HG02763 (cell line): Measurements from ENCODE around the gene SMOC2.

Source experiments
- ATAC-seq: cut with Tn5 transposase; IDR thresholded peaks from one replicate; pipeline ENCODE4 v1.9.1; 2021; ENCODE audit warnings: mild to moderate bottlenecking, moderate library complexity; ENCODE audit not compliant: unreplicated experiment

SMOC2 gene

DNA sequence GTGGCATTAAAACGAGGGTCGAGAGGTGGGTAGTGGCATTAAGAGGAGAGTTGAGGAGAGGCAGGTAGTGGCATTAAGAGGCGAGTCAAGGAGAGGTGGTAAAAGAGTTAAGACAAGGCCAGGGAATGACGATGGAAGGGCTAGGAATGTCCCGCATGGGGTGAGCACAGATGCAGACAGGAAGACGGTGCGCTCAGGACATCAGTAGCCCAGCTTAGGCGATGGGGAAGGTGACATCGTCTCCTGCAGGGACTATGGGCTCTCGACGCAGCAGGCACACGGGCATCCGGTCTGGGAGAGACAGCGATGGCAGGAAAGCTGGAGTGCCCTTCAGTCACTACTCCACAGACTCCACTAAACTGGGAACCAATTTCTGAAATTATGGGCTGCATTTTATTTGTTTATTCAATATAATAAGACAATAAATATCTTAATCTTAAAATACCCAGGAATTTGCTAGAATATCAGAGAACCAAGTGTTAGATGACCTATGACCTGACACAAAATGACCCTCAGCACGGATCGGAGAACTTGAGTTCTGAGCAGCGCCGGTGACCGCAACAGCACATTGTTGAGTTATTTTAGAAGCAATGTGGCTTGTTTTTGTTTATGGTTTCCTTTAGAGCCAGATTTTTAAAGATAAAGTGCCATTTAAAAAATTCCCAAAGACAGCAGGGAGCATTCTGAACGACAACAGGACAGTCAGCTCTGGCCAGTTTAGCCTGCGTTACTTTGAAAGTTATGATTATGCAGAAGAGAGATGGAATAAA, 177.7 kb downstream of the SMOC2 start:
- no peak for ATAC-seq

DNA sequence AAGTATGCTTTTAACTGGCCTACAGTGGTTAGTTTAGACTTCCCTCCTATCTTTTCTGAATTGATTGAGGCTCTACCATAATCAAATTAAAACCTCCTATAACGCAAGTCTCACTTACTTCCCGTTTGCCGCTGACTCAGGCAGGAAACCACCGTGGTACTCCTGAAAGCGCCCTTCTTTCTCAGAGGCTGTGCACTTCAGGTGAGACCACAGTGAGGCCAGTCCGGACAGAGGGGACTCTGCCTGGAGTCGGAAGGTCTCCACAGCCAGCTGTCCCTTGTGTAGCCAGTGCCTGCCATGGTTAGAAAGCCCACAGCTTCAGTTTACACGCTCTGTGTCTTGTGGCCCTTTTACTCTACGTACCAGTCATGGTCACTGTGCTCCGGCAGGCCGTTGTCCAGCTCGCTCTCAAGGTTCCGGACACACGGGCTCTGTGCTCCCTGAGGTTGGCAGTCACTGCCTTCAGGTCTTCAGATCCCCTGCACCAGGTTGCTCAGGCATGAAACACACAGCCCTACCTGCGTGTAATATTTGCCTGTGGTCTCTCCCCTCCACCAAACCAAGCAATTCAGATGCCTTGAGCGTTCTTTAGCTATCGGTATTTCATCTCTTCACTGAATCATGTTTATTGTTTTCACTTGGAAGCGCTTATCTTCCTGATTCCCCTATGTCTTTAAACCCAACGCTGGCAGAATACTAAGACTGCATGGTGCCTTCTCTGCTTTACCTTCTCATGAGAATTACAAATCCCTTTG, 178.8 kb downstream of the SMOC2 start:
- ATAC-seq: no peak

DNA sequence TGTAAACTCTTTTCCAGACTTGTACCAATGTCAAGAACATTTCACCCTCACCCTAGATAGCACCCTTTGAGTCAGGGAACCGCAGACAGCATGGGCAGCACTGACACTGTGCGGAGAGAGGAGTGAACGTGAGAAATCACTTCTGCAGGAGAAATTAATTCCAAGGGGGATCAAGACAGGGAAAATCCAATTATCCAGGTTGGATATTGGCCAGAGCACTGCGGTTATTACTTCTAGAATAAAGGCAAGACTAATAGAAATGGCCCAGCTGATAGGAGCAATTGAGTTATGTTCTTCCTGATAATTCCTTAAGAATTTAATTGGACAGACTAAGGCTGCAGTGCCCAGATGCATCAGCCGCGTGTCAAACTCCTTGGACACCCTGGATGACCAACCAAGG, 179.6 kb downstream of the SMOC2 start:
- no peak for ATAC-seq

DNA sequence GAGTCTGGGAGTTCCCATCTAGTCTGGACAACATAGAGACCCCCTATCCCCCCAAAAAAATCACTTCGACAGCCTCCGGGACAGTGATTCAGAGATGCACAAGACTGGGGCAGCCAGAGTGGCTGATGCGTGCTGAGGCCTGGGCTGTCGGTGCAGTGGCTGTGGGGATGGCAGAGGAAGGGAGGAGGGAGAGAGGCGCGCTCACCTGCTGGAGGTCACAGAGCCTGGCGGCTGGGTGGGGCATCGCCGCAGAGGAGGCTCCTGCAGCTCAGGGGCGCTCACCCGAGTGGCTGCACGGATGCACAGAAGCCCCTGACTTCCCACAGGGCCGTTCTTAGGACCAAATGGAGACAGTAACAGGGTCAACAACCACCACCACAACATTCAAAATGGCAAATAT, 182.8 kb downstream of the SMOC2 start:
- ATAC-seq: no peak

DNA sequence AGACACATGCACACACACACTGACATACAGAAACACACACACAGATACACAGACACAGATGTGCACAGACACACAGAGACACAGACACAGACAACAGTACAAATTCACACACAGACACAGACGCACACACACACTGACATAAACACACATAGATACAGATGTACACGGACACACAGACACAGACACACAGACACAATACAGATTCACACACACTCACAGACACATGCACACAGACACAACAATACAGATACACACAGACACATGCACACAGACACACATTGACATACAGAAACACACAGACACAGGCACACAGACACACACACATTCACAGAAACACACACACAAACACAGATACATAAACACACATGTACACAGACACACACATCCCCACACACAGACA, 183.6 kb downstream of the SMOC2 start:
- ATAC-seq: no peak

DNA sequence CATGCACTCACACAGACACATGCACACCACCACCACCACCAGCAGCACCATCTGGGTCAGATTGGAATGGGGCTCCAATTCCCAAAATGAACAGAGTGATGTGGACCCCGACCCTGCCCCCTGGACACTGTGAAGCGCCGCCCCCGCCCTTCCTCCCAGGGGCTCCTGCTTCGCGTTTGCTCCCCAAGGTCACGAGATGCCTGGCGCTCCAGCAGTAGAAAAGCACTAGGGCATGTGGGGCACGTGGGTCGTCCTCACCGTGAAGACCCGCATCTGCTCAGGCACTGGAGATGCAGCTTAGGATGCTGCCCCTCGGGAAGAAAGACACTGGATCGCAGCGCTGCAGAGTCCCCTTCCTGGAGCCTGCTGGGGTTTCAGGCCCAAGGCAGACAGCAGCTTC, 184.0 kb downstream of the SMOC2 start:
- no peak for ATAC-seq

DNA sequence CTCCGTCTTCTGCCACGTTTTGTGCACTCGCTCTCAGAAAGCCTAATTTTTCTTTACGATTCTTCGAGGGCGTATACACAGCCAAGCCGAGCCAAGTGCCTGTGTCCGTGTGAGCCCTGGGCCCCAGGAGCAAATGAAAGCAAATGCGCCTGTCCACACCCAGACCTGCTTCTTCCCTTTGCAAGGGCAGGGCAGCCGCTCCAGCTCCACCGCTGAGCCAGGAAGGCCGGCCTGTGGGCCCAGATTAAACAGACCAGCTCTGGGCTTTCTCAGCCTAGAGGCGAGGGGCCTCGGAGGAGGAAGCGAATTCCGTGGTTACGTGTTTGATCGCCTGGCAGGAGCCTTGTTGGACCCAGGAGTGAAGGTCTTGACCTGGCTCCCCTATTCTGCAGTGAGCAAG, 184.6 kb downstream of the SMOC2 start:
- no peak for ATAC-seq

DNA sequence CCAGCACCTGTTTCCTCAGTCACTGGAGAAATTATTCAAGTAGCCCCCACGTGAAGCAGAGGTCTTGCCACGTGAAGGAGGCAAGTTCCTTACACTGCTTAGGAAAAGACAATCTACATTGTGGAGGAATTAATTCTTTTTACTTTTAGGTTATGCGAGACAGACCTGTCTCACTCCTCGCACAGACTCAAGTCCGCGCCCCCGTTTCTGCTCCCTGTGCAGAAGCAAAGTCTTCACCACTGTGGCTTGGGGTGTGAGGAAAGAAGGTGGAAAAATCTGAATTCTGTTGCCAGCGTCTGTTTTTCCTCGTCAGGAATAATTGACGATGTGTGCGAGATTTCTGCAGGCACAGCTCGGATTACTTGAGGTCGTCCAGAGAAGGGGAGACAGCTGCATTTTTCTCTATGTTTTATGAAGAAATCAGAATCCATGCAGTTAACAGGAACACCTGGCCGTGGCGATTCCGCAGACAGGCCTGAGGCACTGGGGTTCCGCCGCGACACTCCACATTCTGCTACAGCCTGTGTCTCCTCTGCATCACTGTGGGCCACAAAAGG, 185.1 kb downstream of the SMOC2 start:
- no peak for ATAC-seq

DNA sequence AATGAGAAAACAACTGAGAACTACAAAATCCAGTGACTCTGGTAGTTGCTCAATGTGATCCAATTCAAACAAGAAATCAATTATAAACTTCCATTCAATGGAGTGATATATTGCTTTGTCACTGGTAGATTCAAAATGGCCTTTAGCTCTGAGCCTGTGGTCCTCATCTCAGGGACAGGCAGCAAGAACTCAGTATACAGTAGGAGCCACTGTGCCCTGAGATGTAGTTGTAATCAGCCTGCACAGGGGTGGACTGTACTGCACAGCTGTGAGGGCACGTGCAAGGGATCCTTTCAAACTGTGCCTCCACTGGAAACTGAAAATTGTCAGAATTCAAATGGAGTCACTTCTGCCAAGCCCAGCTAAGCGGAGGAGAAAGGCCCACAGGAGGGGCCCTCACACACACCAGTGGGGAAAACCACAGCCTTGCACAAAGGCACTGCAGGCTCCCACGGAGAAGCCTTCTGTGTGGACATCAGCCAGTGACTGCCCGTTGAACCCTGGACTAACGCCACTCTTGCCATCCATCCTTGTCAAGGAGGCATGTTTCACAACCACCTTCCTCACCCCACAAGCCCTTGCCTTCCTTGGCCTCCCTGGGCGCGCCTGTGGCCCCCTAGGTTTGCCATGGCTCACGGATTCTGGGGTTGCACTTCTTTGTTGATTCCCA, 186.7 kb downstream of the SMOC2 start:
- no peak for ATAC-seq

DNA sequence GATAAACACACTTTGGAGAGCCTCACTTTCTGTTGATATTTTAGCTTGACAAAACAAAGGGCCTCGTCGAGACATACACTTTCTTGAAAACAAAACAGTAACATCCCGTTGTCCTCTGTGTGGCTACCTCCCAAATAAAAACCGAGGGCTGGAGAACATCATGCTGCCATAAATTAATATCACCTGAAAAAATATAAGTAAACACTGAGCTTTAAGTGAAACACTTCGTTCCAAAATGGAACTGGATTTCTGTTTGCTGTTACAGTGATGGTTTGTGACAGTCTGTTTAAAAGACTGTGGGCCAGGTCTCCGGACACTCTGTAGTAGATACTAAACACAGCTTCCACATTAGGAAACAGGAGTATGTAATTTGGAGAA, 187.2 kb downstream of the SMOC2 start:
- no peak for ATAC-seq

DNA sequence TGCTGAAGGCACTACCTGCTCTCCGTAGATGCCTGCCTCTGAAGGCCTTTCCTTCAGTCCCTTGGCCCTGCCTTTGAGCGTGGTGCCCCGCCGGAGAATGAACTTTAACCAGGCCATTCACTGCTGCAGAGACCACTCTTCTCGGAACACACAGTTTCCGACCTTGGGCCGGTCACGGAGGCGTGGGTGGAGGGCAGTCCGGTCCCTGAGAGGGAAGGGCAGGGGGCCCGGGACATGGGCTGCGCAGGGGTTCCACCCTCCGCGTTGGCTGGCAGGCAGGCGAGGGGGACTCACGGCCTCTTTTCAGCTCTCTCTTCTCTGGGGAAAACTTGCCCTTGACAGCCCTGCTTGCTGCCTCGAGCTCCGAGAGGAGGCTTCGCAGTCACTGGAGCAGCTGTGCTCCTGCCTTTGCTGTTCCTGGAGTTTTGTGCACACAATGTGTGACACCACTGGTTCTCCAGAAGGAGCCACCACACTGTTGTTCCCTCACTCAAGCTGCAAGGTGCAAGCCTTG, 187.8 kb downstream of the SMOC2 start:
- no peak for ATAC-seq

DNA sequence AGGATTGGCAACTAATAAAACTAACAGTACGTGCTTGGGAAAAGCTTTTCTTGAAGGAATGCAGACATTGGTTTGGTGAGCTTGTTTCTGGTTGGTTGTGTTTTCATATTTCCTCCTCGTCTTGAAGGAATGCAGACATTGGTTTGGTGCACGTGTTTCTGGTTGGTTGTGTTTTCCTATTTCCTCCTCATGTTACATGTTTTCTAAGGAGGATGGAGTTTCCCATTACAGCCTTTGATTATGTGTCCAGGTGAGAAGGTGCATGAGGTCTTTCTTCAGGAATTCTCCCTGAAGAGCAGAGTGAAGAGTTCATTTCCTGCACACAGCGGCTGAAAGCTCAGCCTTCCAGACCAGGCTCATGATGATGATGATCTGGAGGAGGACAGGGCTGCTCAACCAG, 190.6 kb downstream of the SMOC2 start:
- ATAC-seq: no peak

DNA sequence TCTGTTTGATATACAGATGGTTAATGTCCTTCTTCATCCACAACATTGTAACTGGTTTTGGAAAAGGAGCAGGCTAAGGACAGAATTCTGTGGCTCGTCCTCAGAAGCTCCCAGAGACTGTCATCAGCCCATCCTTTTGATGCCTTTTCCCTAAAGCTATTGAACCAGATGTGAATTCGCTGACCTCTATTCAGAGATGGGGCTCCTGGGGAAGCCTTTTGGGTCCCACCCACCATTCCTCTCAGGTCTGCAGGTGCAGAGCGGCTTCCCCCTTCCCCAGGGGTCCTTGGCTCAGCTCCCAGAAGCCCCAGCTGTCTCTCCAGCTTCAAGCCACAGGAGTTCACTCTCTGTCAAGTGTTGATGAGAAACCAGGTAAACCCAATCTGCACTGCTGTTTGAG, 191.7 kb downstream of the SMOC2 start:
- no peak for ATAC-seq

DNA sequence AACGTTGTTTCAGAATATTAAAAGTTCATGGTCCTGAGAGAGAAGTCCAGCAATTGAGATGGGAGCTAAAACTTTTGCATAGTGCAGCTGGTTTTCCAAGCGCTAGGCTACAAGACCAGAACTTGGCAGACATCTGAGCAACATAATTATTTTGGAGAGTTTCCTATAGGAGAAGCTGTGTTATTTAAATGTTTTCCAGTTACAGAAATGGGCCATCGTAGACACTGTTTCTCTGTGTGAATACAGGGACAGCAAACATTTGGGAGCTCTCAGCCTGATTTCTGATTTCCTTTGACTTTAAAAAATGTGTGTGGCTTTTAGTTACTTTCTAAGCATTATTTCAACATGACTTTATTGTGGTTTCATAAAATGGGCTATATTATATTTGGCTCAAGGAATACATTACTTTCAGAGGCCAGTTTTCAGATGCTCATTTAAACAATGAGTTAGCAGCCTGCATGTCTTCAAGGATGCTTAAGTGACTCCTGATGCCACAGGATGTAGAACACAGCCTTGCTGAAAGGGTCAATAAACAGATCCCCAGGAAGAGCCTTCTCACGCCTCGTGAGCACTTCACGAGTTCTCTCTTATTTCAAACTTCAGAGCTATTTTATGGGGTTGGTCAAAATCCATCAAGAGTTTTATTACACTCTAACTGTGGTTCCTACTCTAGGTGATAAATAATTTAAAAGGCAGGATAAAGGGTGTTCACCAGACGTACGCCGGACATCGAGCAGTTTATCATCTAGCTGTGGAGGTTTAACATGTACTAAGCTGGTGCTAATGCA, 193.8 kb downstream of the SMOC2 start:
- ATAC-seq: no peak

DNA sequence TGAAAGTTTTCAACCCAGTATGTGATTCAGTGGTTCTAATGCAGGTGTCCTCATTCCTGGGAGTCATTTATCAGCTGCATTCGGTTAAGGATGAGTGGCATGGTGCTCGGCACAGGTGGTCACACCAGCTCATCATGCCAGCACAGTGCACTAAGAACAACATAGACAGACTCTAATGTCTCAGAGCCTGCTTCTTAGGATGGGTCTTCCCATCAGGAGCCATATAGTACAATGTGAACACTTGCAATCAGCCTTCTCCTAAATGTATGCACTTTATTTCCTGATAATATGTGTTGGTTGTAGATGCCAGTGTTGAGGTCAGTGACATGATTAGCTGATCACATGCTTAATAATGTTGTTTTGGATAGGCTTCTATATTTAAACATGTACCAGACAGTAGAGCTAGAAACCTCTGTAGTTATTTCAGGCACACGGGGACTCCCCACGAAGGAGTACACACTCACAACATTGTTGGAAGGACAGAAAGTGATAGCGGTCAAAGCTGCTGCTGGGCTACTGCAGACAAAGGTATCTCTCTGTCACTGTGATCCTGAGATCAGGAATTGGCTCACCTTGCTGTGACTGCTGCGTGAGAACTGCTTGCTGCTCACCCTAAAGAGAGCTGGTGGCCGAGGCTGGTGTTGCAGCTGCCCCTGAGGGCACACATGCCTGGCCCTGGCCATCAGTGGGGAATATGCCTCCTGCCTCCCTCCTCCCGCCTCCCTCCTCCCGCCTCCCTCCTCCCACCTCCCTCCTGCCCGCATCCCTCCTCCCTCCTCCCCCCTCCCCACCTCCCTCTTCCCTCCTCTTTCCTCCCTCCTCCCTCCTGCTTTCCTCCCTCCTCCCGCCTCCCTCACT, 195.4 kb downstream of the SMOC2 start:
- ATAC-seq: no peak

DNA sequence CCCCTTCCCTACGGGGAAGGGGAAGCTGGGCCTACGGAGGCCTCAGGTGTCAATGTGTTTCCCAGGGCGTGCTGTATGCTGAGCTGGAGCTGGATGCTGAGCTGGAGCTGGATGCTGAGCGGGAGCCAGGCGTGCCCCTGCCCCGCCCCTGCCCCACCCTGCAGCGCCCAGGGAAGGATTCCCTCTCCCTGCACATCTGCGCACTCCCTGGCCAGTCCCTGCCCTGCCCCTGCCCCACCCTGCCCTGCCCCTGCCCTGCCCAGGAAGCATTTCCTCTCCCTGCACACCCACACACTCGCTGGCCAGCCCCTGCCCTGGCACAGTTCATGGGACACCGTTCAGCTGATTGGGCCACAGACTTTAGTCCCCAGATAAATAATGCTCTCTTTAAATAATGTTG, 196.8 kb downstream of the SMOC2 start:
- ATAC-seq: no peak

DNA sequence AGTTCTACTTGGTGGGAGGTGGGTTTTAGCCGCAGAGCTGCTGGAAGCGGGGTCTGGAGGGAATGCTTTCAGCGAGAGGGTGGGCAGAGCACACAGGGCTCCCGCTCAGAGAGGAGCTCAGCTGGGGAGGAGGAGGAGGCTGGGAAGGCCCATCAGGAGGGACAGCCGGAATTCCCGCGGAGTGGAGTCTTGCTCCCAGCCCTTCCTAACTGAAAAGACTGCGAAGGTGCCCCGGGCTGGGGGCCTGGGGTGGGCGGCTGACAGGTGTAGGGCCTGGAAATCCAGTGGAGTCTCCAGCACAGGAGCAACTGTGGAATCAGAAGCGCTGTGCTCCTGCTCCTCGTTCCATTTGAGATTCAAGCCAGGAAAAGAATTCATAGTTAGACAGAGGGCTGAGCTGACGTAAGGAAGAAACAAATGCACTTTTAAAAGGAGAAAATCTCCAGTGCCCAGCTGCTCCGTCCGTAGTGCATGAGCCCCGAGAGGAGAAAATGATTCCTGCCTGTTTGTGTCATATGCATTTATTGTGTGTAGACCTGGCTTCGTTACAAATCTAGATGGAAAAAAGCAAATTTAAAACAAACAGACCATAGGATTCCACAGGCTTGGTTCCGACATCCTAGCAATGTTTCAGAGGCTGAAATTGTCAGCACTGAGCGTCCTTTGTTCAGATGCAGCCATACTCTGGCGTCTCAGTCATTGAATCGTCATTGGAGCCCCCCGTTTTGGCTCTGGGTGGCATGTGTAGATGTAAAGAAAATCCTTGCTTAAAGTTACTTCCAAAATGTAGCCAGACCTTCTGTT, 197.7 kb downstream of the SMOC2 start:
- ATAC-seq: no peak

DNA sequence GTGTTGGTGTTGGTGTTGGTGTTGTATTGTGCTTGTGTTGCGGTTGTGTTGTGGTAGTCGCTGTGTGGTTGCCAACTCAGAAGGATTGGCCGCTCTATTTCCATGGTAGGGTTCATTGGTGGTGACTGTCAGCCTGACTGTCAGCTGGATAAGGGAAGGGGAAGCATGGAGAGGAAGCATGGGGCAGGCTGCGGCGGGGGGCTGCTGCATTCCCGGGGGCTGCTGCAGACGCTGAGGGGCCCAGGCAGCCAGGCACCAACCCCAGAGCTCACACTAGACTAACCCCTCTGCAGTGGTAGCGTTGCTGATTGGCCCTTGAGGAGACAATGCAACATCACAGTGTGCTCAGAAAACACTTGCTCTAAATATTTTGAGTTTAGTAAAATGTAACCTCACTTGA, 199.2 kb downstream of the SMOC2 start:
- no peak for ATAC-seq

DNA sequence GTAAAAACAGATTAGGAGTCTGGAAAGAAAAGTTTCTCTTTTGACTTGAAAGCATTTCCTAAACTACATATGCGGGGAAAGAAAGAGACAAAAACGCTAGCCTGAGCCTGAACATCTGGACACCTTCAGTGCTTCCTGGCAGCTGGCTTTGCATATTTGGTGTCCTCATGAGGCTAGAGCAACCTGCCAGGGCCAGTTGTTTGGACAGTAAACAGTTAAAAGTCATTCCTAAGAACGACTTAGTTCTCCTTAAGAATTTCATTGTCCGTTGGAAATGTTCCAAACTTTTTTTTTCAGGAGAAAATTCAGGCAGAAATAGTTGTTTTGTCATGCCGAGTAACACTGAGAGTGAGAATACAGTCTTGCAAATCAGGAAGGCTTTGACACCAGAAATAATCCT, 199.8 kb downstream of the SMOC2 start:
- ATAC-seq: no peak
